ENCODE measurements around the gene CFAP157. TPM values are rescaled to one million over a fixed set of nuclear protein-coding genes. Genes with fewer than 3 reads are reported as not detected.

CFAP157 gene
- total and polyA plus RNA-seq, 2 of the 13 experiments (the other 11 are each of a cell fraction or from before 2014, with no cell fraction given), result 0.07 TPM; not detected in 1

- TF ChIP-seq PBX2 (CRISPR knock-in tag; IDR thresholded peaks at IDR 0.05) (no peak), SP5 (CRISPR knock-in tag; IDR thresholded peaks at IDR 0.05; ENCODE audit: borderline replicate concordance, low read depth) (no peak), ZNF251 (CRISPR knock-in tag; IDR thresholded peaks at IDR 0.05) (no peak)
Measured at GRCh38 chr9:127700140-127700539, 6.6 kb upstream of the CFAP157 start (continued).

GRCh38 chr9:127700594-127701255 is 6.1 kb upstream of the CFAP157 start:
- BruUV-seq (replicated peaks), result no TSS peak
- CTCF ChIA-PET (ENCODE audit: low intra/inter-chr PET ratio, low total read pairs), result no interaction called here
- WGBS (ENCODE audit: low lambda C conversion rate), result 21% methylated on average over 5 of the region's 5 CpGs
- no peak overlapping the region for H3K4me2 ChIP-seq (ENCODE audit: low read depth, low read length)
- H4K20me1 ChIP-seq (ENCODE audit: insufficient read depth, low read length), result no peaks in the 10 kb centered on the region
- peaks cover 16% of the 10 kb centered on the region; the same call in 1 of the 2 replicates for H3K4me1 ChIP-seq (ENCODE audit: insufficient read depth, low read length)
- ATAC-seq, result no peak
- no peak for TF ChIP-seq ZSCAN25 (CRISPR knock-in tag; IDR thresholded peaks at IDR 0.05)
- no peak for TF ChIP-seq SAP130 (CRISPR knock-in tag; IDR thresholded peaks at IDR 0.05; ENCODE audit: low read depth)
- no peak for TF ChIP-seq NR2F1 (CRISPR knock-in tag; IDR thresholded peaks at IDR 0.05)
- TF ChIP-seq, protein P1, sequence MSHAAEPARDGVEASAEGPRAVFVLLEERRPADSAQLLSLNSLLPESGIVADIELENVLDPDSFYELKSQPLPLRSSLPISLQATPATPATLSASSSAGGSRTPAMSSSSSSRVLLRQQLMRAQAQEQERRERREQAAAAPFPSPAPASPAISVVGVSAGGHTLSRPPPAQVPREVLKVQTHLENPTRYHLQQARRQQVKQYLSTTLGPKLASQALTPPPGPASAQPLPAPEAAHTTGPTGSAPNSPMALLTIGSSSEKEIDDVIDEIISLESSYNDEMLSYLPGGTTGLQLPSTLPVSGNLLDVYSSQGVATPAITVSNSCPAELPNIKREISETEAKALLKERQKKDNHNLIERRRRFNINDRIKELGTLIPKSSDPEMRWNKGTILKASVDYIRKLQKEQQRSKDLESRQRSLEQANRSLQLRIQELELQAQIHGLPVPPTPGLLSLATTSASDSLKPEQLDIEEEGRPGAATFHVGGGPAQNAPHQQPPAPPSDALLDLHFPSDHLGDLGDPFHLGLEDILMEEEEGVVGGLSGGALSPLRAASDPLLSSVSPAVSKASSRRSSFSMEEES (CRISPR knock-in tag; IDR thresholded peaks at IDR 0.05), result no peak
- TF ChIP-seq SETDB1 (CRISPR knock-in tag; IDR thresholded peaks at IDR 0.05; ENCODE audit: borderline replicate concordance), result no peak
- no peak for TF ChIP-seq MZF1 (CRISPR knock-in tag; IDR thresholded peaks at IDR 0.05; ENCODE audit: borderline replicate concordance)
- no peak for TF ChIP-seq ZBTB7B (CRISPR knock-in tag; IDR thresholded peaks at IDR 0.05)
- TF ChIP-seq ZC3H4 (CRISPR knock-in tag; IDR thresholded peaks at IDR 0.05; ENCODE audit: borderline replicate concordance), result no peak
- no peak for TF ChIP-seq KDM2A (CRISPR knock-in tag; IDR thresholded peaks at IDR 0.05; ENCODE audit: borderline replicate concordance, low read depth)
- no peak overlapping the region for H3K4me3 ChIP-seq (replicated peaks in 1 of 3; ENCODE audit: insufficient read depth in 1 of 3, low read depth in 2 of 3, low read length in 3 of 3)
- no peaks in the 10 kb centered on the region for H3K9me3 ChIP-seq (ENCODE audit: low read length)
- H3K9ac ChIP-seq (ENCODE audit: insufficient read depth, low read depth, low read length), result no peak overlapping the region
- POLR2A ChIA-PET, result no interaction called here
- no peak for DNase-seq (ENCODE audit: low spot score)
- H3K27me3 ChIP-seq (ENCODE audit: control insufficient read depth in 1 of 2, insufficient read depth in 2 of 2, low read length in 2 of 2), result peaks cover 1 to 7% of the 10 kb centered on the region in 2 experiments; a peak in 2 of 5 replicates
- FAIRE-seq, result no peak
- H3K27ac ChIP-seq (ENCODE audit: extremely low read length, insufficient read depth, low read length), result no peak overlapping the region
- H3K79me2 ChIP-seq (ENCODE audit: insufficient read depth, low read length), result no peaks in the 10 kb centered on the region
- intact Hi-C loops (cut with micrococcal nuclease; ENCODE audit: unreplicated experiment) (no loop called here), in situ Hi-C loops (cut with HindIII; ENCODE audit: extremely low pct_ligation_motif_present, low pct_unique_long_range_greater_than_20kb) (no loop called here)
- H2AFZ ChIP-seq (ENCODE audit: low read length), result no peak overlapping the region
- H3K36me3 ChIP-seq (replicated peaks in 1 of 2; ENCODE audit: control insufficient read depth in 1 of 2, insufficient read depth in 2 of 2, low read length in 2 of 2), result no peaks in the 10 kb centered on the region
